GM12864 (cell line): ENCODE measurements around the gene PEPD.

Experiments
- DNase-seq: peaks from one replicate; pipeline ENCODE4 v3.0.0-alpha.2; 2011; ENCODE audit warnings: low read depth
- H3K4me3 ChIP-seq: 2 replicates; pipeline ENCODE4 v1.5.1; 2011; ENCODE audit warnings: mild to moderate bottlenecking, low read depth, low read length, control low read depth
- TF ChIP-seq, protein P1 (sequence below): IDR thresholded peaks from 2 replicates; pipeline ENCODE4 v1.5.1; 2011; ENCODE audit warnings: low read depth, mild to moderate bottlenecking, moderate library complexity, low read length, control low read depth, inconsistent platforms; ENCODE audit errors: missing control alignments

Gene PEPD

DNA sequence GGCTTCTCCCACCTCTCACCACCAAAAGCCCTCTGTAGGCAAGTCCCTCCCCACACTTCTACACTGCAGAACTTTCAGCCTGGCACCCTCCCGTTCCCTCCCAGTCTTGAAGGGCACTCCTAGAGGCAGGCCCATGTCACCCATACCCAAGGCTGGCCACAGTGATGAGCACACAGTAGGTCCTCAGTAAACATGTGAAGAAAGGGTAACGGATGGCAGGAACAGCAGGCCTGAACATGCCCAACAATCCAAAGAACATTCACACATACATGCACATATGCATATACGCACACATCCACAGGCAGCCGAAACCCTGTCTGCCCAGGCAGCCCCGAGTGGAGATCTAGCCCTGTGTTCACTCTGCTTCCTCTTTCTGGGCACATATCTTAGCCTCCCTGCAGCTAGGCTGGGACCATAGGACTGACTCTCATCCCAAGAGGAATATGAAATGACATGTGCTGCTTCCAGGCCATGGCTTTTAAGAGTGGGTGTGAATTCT, 92.9 kb downstream of the PEPD start:
- TF ChIP-seq, protein P1, sequence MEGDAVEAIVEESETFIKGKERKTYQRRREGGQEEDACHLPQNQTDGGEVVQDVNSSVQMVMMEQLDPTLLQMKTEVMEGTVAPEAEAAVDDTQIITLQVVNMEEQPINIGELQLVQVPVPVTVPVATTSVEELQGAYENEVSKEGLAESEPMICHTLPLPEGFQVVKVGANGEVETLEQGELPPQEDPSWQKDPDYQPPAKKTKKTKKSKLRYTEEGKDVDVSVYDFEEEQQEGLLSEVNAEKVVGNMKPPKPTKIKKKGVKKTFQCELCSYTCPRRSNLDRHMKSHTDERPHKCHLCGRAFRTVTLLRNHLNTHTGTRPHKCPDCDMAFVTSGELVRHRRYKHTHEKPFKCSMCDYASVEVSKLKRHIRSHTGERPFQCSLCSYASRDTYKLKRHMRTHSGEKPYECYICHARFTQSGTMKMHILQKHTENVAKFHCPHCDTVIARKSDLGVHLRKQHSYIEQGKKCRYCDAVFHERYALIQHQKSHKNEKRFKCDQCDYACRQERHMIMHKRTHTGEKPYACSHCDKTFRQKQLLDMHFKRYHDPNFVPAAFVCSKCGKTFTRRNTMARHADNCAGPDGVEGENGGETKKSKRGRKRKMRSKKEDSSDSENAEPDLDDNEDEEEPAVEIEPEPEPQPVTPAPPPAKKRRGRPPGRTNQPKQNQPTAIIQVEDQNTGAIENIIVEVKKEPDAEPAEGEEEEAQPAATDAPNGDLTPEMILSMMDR = no peak
- DNase-seq = no peak
- H3K4me3 ChIP-seq = no peak overlapping the region

DNA sequence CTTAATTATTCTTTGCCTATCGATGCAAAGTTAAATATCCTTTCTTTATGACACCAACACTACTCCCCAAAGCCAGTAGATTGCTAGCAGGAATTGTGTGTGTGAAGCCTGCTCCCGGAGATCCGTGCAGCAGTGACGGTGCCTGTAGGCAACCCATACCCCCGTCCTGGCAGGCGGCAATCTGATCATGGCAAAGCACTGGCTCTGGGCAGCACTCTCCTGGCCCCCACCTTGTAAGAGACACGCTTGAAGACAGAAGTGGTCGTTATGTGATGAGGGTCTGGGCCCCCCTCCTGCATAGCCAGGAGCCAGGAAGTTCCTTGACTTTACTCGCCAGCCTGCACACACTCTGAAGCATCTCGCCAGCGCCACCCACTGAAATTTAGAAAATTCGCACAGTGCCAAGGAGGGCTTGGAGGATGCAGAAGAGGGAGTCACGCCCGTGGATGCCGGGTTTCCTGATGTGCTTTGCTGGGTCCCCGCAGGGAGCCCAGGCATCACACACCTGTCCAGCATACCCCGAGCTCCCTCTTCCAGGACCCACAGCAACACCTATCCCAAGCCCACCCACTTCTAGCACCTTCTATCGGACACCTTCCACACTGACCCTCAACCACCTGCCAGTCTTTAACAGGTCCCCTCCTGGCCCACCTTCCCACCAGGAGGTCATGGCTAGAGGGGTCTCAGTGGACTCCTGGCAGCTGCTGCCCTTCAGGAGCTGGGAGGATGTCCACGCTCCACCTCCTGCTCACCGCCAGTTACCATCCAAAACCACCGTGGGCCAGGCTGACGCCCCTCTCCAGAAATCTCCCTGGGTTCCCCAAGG, 93.6 kb downstream of the PEPD start:
- H3K4me3 ChIP-seq = no peak overlapping the region
- DNase-seq = no peak
- TF ChIP-seq, protein P1 = no peak

DNA sequence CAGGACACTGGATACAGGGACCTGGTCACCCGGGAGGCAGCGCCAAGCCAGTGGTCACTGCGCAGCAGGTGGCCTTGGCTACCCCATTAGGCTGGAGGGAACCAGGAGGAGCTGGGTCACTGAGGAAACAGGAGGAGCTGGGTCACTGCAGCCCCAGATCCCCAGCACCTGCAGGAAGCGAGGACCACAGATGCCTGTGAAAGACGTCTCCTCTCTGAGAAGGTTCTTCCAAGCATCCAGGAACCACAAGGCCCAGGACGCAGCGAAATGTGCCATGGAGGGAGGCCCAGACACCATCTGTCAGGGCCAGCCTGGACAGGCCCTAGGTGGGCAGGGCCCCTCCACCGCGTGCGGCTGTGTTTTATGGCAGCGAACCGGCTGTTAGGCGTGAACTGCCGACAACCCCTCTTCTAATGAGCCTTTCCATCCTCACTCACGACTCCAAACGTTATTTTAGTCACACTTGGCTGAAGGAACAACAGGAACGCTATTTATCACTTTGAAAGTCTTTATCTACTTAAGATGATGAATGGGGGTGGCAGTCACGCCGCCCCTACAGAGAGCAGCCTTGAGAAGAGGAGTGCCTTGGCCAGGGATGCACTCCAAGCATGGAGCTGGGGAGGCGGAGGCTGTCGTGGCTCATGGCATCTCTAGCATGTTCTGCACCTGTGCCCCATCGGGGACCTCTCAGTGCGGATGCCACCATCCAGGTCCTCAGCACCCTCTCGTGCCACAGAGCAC, 94.8 kb downstream of the PEPD start:
- TF ChIP-seq, protein P1 = no peak
- no peak overlapping the region for H3K4me3 ChIP-seq
- no peak for DNase-seq

DNA sequence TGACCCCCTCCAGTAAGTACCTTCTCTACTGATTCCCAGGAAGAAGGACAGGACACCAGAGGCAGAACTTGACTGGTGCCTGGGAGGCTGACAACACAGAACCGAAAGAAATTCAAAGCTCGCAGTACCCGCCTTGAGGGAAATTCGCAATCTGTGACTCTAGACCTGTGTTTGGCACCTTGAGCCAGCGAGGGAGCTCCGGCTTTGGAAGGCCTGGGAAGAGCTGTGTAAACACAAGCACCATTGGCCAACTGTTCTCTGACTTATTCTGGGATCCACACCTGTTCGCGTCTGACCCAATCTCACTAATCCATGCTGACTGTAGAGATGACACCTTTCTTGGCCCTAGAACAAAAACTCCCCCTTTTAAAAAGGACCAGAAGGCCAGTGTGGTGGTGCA, 97.4 kb downstream of the PEPD start:
- DNase-seq = no peak
- TF ChIP-seq, protein P1 = no peak
- no peak overlapping the region for H3K4me3 ChIP-seq

DNA sequence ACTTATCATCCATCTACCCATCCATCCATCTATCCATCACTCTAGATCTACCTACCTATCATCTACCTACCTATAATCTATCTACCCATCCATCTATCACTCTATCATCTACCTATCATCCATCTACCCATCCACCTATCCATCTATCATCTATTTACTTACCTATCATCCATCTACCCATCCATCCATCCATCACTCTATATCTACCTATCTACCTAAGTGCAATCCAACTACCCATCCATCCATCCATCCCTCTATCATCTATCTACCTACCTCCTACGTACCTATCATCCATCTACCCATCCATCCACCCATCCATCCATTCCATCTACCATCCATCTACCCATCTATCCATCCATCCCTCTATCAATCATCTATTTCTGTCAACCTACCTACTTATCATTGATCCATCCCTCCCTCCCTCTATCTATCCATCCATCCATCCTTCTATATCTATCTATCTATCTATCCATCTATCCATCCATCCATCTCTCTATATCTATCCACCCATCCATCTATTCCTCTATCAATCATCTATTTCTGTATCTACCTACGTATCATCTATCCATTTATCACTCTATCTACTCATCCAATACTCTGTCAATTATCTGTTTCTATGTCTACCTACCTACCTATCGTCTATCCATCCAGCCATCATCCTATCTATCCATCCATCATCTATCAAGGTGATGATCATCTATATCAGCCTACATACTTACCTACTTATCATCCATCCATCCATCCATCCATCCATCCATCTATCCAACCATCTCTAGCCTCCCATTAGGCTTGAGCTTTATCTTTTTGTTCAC, 99.0 kb downstream of the PEPD start:
- no peak for DNase-seq
- TF ChIP-seq, protein P1 = no peak
- no peak overlapping the region for H3K4me3 ChIP-seq

DNA sequence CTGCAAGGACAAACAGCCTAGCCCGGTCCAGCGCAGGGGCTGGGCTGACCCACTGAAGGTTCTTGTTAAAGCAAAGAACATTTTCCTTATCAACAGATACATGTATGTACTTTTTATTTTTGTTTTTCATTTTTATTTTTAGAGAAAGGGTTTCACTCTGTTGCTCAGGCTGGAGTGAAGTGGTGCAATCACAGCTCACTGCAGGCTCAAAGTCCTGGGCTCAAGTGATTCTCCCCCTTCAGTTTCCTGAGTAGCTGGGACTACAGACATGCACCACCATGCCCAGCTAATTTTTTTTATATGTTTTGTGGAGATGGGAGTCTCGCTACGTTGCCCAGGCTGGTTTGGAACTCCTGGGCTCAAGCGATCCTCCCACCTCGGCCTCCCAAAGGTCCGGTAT, 100.2 kb downstream of the PEPD start:
- TF ChIP-seq, protein P1 = no peak
- no peak for DNase-seq

More for the DNA sequence above, 100.2 kb downstream of the PEPD start:
- H3K4me3 ChIP-seq = no peak overlapping the region
